HepG2 (cell line): ENCODE data around the gene GALNT1.
A peak's percentile ranks its signal among the peaks of the same experiment; 100 is the strongest.

Source experiments
- ATF7 ChIP-seq, 2 experiments: fragments of 450-650 bp in 1 of 2; sonication (generic) in 1 of 2; formaldehyde crosslinking in 1 of 2; IDR thresholded peaks; 2 replicates each; pipeline versions ENCODE4 v1.4.0 to v1.6.1; 2016 to 2020; ENCODE audit warnings: antibody characterized with exemption in 1 of 2, mild to moderate bottlenecking in 1 of 2, missing genetic modification reagents in 1 of 2
- CTCF ChIP-seq: sonication (generic); formaldehyde crosslinking; IDR thresholded peaks from 2 replicates; pipeline ENCODE4 v1.5.0; 2020; ENCODE audit warnings: mild to moderate bottlenecking, missing genetic modification reagents, moderate library complexity
- MAX ChIP-seq: IDR thresholded peaks from 2 replicates; pipeline ENCODE4 v1.6.1; 2012; ENCODE audit warnings: inconsistent platforms
- NR2F2 ChIP-seq: IDR thresholded peaks from 2 replicates; pipeline ENCODE4 v1.6.1; 2012; ENCODE audit warnings: low read depth, inconsistent platforms, borderline replicate concordance
- POLR2A ChIP-seq, 2 experiments: IDR thresholded peaks; 2 replicates each; pipeline ENCODE4 v1.6.1; 2011; ENCODE audit warnings: low read depth in 2 of 2, low read length in 2 of 2, mild to moderate bottlenecking in 1 of 2, moderate library complexity in 1 of 2; ENCODE audit not compliant: insufficient read depth in 1 of 2
- POLR2AphosphoS5 ChIP-seq: IDR thresholded peaks from 2 replicates; pipeline ENCODE4 v1.6.1; 2012; ENCODE audit warnings: low read depth, low read length
- TCF7 ChIP-seq: sonication (generic); IDR thresholded peaks from 2 replicates; pipeline ENCODE4 v1.6.1; 2016; ENCODE audit warnings: antibody characterized with exemption, low read depth
- ZNF549 ChIP-seq: sonication (generic); formaldehyde crosslinking; IDR thresholded peaks from 2 replicates; pipeline ENCODE4 v1.5.0; 2020; ENCODE audit warnings: missing genetic modification reagents
- ZNF724P ChIP-seq: sonication (generic); formaldehyde crosslinking; IDR thresholded peaks from 2 replicates; pipeline ENCODE4 v1.8.0; 2022; ENCODE audit warnings: missing genetic modification reagents, borderline replicate concordance
- ZSCAN31 ChIP-seq: sonication (generic); formaldehyde crosslinking; IDR thresholded peaks from 2 replicates; pipeline ENCODE4 v1.5.0; 2020; ENCODE audit warnings: low read depth, mild to moderate bottlenecking, missing genetic modification reagents
- TF ChIP-seq, protein P1 (sequence below): IDR thresholded peaks from 2 replicates; pipeline ENCODE4 v1.6.1; 2012; ENCODE audit warnings: low read length, improper control_type of control experiment

GRCh38 chr18:35730691-35731370, 149.3 kb downstream of the GALNT1 start:
- no peak for TF ChIP-seq NR2F2
- TF ChIP-seq ZNF724P (CRISPR knock-in tag), result no peak
- TF ChIP-seq ATF7 (IDR thresholded peaks at IDR 0.05), result no peak
- no peak for TF ChIP-seq ATF7 (CRISPR knock-in tag; IDR thresholded peaks at IDR 0.05)
- TF ChIP-seq POLR2AphosphoS5, result no peak
- TF ChIP-seq ZSCAN31 (CRISPR knock-in tag), result peak; percentile 60; the same call in 1 of the 2 replicates
- TF ChIP-seq TCF7, result no peak
- no peak for TF ChIP-seq CTCF
- 0 out of 4 replicates have a peak, but pooled peaks of 1 of the 2 experiments have one; percentile 17 for TF ChIP-seq POLR2A (IDR thresholded peaks at IDR 0.05; ENCODE audit: insufficient read depth in 1 of 2, low read depth in 2 of 2, low read length in 2 of 2)
- TF ChIP-seq, protein P1, sequence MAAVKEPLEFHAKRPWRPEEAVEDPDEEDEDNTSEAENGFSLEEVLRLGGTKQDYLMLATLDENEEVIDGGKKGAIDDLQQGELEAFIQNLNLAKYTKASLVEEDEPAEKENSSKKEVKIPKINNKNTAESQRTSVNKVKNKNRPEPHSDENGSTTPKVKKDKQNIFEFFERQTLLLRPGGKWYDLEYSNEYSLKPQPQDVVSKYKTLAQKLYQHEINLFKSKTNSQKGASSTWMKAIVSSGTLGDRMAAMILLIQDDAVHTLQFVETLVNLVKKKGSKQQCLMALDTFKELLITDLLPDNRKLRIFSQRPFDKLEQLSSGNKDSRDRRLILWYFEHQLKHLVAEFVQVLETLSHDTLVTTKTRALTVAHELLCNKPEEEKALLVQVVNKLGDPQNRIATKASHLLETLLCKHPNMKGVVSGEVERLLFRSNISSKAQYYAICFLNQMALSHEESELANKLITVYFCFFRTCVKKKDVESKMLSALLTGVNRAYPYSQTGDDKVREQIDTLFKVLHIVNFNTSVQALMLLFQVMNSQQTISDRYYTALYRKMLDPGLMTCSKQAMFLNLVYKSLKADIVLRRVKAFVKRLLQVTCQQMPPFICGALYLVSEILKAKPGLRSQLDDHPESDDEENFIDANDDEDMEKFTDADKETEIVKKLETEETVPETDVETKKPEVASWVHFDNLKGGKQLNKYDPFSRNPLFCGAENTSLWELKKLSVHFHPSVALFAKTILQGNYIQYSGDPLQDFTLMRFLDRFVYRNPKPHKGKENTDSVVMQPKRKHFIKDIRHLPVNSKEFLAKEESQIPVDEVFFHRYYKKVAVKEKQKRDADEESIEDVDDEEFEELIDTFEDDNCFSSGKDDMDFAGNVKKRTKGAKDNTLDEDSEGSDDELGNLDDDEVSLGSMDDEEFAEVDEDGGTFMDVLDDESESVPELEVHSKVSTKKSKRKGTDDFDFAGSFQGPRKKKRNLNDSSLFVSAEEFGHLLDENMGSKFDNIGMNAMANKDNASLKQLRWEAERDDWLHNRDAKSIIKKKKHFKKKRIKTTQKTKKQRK, result no peak
- TF ChIP-seq MAX, result no peak
- no peak for TF ChIP-seq ZNF549 (CRISPR knock-in tag)
